Endothelial cell of umbilical vein (primary cell): ENCODE data around the gene XYLT1. TPM values are rescaled to one million over a fixed set of nuclear protein-coding genes. Genes with fewer than 3 reads are reported as not detected.

Experiments used
- BruUV-seq: library from RNA; stranded (reverse); fragments of 400-500 nt; replicated peaks from 2 replicates; lab custom pipeline; 2021; lab: Mats Ljungman, UMichigan
- CTCF ChIA-PET: fragments of 300-600, 350-600 bp; sonication (Branson Sonifier 250); formaldehyde crosslinking; loops from one replicate; lab custom pipeline; 2021; ENCODE audit warnings: antibody characterized with exemption, inconsistent platforms; lab: Charles Lee
- POLR2A ChIA-PET: fragments of 300-600, 350-600 bp; sonication (Branson Sonifier 250); formaldehyde crosslinking; loops from one replicate; lab custom pipeline; 2021; ENCODE audit warnings: antibody characterized with exemption, inconsistent platforms; lab: Charles Lee
- DNase-seq: peaks from one replicate; pipeline ENCODE4 v3.0.0-alpha.2; 2011; ENCODE audit warnings: low read depth, low spot score
- FAIRE-seq: peaks from 2 replicates; lab custom pipeline; 2011; peaks lifted over from hg19 to GRCh38; lab: Jason Lieb, UNC
- H2AFZ ChIP-seq: 2 replicates; pipeline ENCODE4 v1.6.0; 2012; ENCODE audit warnings: low read depth, low read length, control low read depth, inconsistent platforms
- H3K27ac ChIP-seq: 2 replicates; pipeline ENCODE4 v1.5.1; 2011; ENCODE audit warnings: low read depth, mild to moderate bottlenecking, control low read depth, low read length, moderate library complexity; ENCODE audit not compliant: insufficient read depth
- H3K27me3 ChIP-seq, 2 experiments: 2 replicates each; pipeline versions ENCODE4 v1.6.0 to v1.6.1; 2011; ENCODE audit warnings: low read length in 2 of 2, mixed read lengths in 1 of 2; ENCODE audit not compliant: control insufficient read depth in 2 of 2, insufficient read depth in 2 of 2
- H3K36me3 ChIP-seq, 2 experiments: 2 replicates in 1 of 2; 3 replicates in 1 of 2; pipeline ENCODE4 v1.5.1; 2011; ENCODE audit warnings: low read length in 2 of 2, mild to moderate bottlenecking in 1 of 2, moderate library complexity in 1 of 2; ENCODE audit not compliant: control insufficient read depth in 2 of 2, insufficient read depth in 2 of 2; ENCODE audit errors: extremely low read depth in 1 of 2
- H3K4me1 ChIP-seq: 3 replicates; pipeline ENCODE4 v1.5.1; 2011; ENCODE audit warnings: mild to moderate bottlenecking, low read length; ENCODE audit not compliant: control insufficient read depth, insufficient read depth; ENCODE audit errors: extremely low read depth
- H3K4me2 ChIP-seq: 2 replicates; pipeline ENCODE4 v1.6.1; 2011; ENCODE audit warnings: low read length, control low read depth, mixed read lengths; ENCODE audit not compliant: insufficient read depth
- H3K4me3 ChIP-seq, 3 experiments: fragments of 200-600 bp in 1 of 3; sonication (generic), shearing (Covaris generic) in 1 of 3; replicated peaks in 1 of 3; 2 replicates each; pipeline ENCODE4 v1.5.1; 2011 to 2016; ENCODE audit warnings: control low read depth in 3 of 3, low read length in 3 of 3, mild to moderate bottlenecking in 2 of 3, inconsistent platforms in 1 of 3, low read depth in 1 of 3, moderate library complexity in 1 of 3; ENCODE audit not compliant: insufficient read depth in 1 of 3
- H3K79me2 ChIP-seq: 2 replicates; pipeline ENCODE4 v1.6.0; 2012; ENCODE audit warnings: low read length, inconsistent platforms; ENCODE audit not compliant: control insufficient read depth, insufficient read depth
- H3K9ac ChIP-seq: replicated peaks from 2 replicates; pipeline ENCODE3; 2011; ENCODE audit warnings: low read length, control low read depth; ENCODE audit not compliant: insufficient read depth; ENCODE audit errors: extremely low read depth
- H3K9me1 ChIP-seq: replicated peaks from 3 replicates; pipeline ENCODE4 v1.6.0; 2011; ENCODE audit warnings: mild to moderate bottlenecking, low read length; ENCODE audit not compliant: control insufficient read depth, insufficient read depth; ENCODE audit errors: extremely low read depth
- H3K9me3 ChIP-seq: replicated peaks from 2 replicates; pipeline ENCODE4 v1.5.1; 2012; ENCODE audit warnings: low read length, inconsistent platforms; ENCODE audit not compliant: control insufficient read depth, insufficient read depth
- H4K20me1 ChIP-seq: replicated peaks from 2 replicates; pipeline ENCODE3; 2011; ENCODE audit warnings: mild to moderate bottlenecking, low read length; ENCODE audit not compliant: control insufficient read depth, insufficient read depth; ENCODE audit errors: extremely low read depth
- EZH2 ChIP-seq: IDR thresholded peaks from 2 replicates; pipeline ENCODE4 v1.6.1; 2012; ENCODE audit warnings: borderline replicate concordance, low read depth, mild to moderate bottlenecking, moderate library complexity, low read length, inconsistent platforms; ENCODE audit not compliant: severe bottlenecking
- FOS ChIP-seq: IDR thresholded peaks from 2 replicates; pipeline ENCODE4 v1.6.1; 2011; ENCODE audit warnings: mild to moderate bottlenecking, low read length, moderate library complexity, borderline replicate concordance; ENCODE audit not compliant: insufficient read depth
- GATA2 ChIP-seq: IDR thresholded peaks from 2 replicates; pipeline ENCODE4 v1.7.0; 2011; ENCODE audit warnings: low read depth, mild to moderate bottlenecking, moderate library complexity, mixed read lengths, low read length; ENCODE audit not compliant: insufficient read length, insufficient read depth
- JUN ChIP-seq: IDR thresholded peaks from 2 replicates; pipeline ENCODE4 v1.6.1; 2011; ENCODE audit warnings: borderline replicate concordance, low read depth; ENCODE audit not compliant: insufficient read length, insufficient read depth
- MYC ChIP-seq: IDR thresholded peaks from one replicate; pipeline ENCODE4 v1.6.1; 2011; ENCODE audit warnings: mild to moderate bottlenecking, low read depth, low read length
- POLR2A ChIP-seq: IDR thresholded peaks from 2 replicates; pipeline ENCODE4 v1.6.1; 2012; ENCODE audit warnings: low read depth, mild to moderate bottlenecking, control low read depth, low read length
- POLR2AphosphoS5 ChIP-seq: IDR thresholded peaks from 2 replicates; pipeline ENCODE4 v1.6.1; 2012; ENCODE audit warnings: low read depth, mild to moderate bottlenecking, control low read depth, low read length, moderate library complexity; ENCODE audit not compliant: insufficient read depth
- dilution Hi-C: fragments of 300-500 bp; cut with MboI; formaldehyde crosslinking; loops from one replicate; pipeline ENCODE4 v1.15.0; 2019; ENCODE audit warnings: low sequenced_read_pairs; ENCODE audit not compliant: extremely low pct_ligation_motif_present
- intact Hi-C: fragments of 100-400 bp; cut with micrococcal nuclease; formaldehyde crosslinking; loops from one replicate; pipeline ENCODE4 v1.10.0; 2022
- polyA plus RNA-seq, 4 experiments: library from polyadenylated mRNA; depleted of rRNA in 3 of 4; stranded (reverse) in 3 of 4; unstranded in 1 of 4; fragments of >200 nt; gene quantifications; 2 replicates each; pipeline versions ENCODE4 v1.2.1 to v1.2.3, GENCODE V29; 2011 to 2012; ENCODE audit warnings: missing spikeins in 1 of 4
- total RNA-seq: library from RNA; stranded (reverse); gene quantifications from 2 replicates; pipeline ENCODE4 v1.2.3, GENCODE V29; 2021
- TF ChIP-seq, protein P1 (sequence below): IDR thresholded peaks from 2 replicates; pipeline ENCODE4 v1.6.1; 2011; ENCODE audit not compliant: insufficient read depth, insufficient read length
- TF ChIP-seq, protein P2 (sequence below), 2 donors: IDR thresholded peaks; 1 replicate in 1 of 2; 2 replicates in 1 of 2; pipeline ENCODE4 v1.5.1; 2011; ENCODE audit warnings: low read length in 2 of 2, mild to moderate bottlenecking in 2 of 2, moderate library complexity in 2 of 2, control low read depth in 1 of 2, inconsistent platforms in 1 of 2, low read depth in 1 of 2; ENCODE audit not compliant: insufficient read depth in 1 of 2; ENCODE audit errors: extremely low read depth in 1 of 2

The XYLT1 gene
- total and polyA plus RNA-seq, 2 donors (not counting 3 experiments of a cell fraction or from before 2014, with no cell fraction given) = 0.63 to 2.9 TPM

DNA sequence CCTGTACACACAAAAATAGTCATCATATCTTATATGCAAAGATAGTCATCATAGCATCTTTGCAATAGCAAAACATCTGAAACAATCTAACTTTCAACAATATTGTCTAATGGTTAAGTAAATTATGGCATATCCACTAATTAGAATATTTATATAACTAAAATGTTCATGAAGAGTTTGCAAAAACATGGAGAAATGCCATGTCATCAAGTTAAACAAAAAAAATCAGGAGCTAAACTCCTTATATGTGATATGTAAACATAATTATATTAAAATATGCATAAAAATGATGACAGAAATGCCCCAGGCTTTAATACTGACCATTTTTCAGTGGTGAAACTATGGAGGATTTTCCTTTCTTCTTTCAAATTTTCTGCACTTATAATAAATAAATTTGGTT is 22.3 kb upstream of the XYLT1 start:
- BruUV-seq = no TSS peak
- no peak for FAIRE-seq
- no peak for DNase-seq
- dilution Hi-C loops = no loop called here
- ChIA-PET POLR2A (no interaction called here), CTCF (no interaction called here)
- Histone ChIP-seq H3K4me2 (no peak overlapping the region), H3K9me3 (no peaks in the 10 kb centered on the region), H3K9me1 (no peaks in the 10 kb centered on the region), H3K79me2 (no peaks in the 10 kb centered on the region), H3K36me3 (no peaks in the 10 kb centered on the region), H2AFZ (no peak overlapping the region), H3K4me1 (no peaks in the 10 kb centered on the region), H3K9ac (no peak overlapping the region), H3K4me3 (no peak overlapping the region), H3K27ac (no peak overlapping the region), H4K20me1 (no peaks in the 10 kb centered on the region), H3K27me3 (no peaks in the 10 kb centered on the region)
- intact Hi-C loops = no loop called here
- no peak for TF ChIP-seq GATA2
- TF ChIP-seq, protein P1, sequence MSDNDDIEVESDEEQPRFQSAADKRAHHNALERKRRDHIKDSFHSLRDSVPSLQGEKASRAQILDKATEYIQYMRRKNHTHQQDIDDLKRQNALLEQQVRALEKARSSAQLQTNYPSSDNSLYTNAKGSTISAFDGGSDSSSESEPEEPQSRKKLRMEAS = no peak
- no peak for TF ChIP-seq MYC
- no peak for TF ChIP-seq JUN
- no peak for TF ChIP-seq POLR2AphosphoS5
- TF ChIP-seq POLR2A = no peak
- TF ChIP-seq, protein P2, sequence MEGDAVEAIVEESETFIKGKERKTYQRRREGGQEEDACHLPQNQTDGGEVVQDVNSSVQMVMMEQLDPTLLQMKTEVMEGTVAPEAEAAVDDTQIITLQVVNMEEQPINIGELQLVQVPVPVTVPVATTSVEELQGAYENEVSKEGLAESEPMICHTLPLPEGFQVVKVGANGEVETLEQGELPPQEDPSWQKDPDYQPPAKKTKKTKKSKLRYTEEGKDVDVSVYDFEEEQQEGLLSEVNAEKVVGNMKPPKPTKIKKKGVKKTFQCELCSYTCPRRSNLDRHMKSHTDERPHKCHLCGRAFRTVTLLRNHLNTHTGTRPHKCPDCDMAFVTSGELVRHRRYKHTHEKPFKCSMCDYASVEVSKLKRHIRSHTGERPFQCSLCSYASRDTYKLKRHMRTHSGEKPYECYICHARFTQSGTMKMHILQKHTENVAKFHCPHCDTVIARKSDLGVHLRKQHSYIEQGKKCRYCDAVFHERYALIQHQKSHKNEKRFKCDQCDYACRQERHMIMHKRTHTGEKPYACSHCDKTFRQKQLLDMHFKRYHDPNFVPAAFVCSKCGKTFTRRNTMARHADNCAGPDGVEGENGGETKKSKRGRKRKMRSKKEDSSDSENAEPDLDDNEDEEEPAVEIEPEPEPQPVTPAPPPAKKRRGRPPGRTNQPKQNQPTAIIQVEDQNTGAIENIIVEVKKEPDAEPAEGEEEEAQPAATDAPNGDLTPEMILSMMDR (IDR thresholded peaks at IDR 0.05; ENCODE audit: extremely low read depth in 1 of 2, insufficient read depth in 1 of 2, low read depth in 1 of 2, low read length in 2 of 2) = no peak
- no peak for TF ChIP-seq EZH2
- TF ChIP-seq FOS = no peak
